ENCODE data around the gene MORN1.

DNA sequence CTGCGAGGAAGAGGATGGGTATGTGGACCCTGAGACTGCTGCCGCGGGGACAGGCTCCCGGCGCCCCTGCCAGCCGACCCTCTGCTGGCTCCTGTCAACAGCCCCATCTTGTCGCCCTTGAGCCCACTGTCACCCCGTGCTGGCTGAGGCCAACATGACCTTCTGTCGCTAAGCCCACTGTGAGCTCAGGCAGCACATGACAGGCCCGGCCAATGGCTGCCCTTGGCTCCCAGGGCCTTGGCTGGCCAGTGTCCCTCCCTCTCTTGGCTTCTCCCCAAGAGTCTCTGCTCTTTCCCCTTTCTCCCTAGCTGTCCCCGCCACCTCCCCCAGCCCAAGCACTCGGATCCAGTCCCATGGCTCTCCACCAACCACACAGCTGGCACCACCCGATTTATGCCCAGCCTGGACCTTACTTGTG, 17.5 kb upstream of the MORN1 start:
- TF ChIP-seq POLR2AphosphoS5 (IDR thresholded peaks at IDR 0.05; ENCODE audit: low read depth, low read length) (no peak), POLR2A (IDR thresholded peaks at IDR 0.05; ENCODE audit: low read depth, low read length) (no peak), TAF1 (IDR thresholded peaks at IDR 0.05; ENCODE audit: low read depth, low read length) (no peak), PAX5 (IDR thresholded peaks at IDR 0.05; ENCODE audit: insufficient read depth, low read length, severe bottlenecking) (no peak)

Measured in GM12891 (cell line).